ACC112 (cell line): ENCODE data around the gene RCAN2.
A peak's percentile ranks its signal among the peaks of the same experiment; 100 is the strongest.

ENCODE experiments used
- H2AFZ ChIP-seq: fragments of 200-600 bp; sonication (generic); one replicate; pipeline ENCODE4 v1.6.0; 2017; ENCODE audit warnings: antibody characterized with exemption, low read length; ENCODE audit not compliant: unreplicated experiment
- H3K27ac ChIP-seq: fragments of 200-600 bp; sonication (generic); 2 replicates; pipeline ENCODE4 v1.5.1; 2014; ENCODE audit warnings: low read depth, mild to moderate bottlenecking, antibody characterized with exemption, low read length, moderate library complexity
- H3K27me3 ChIP-seq: fragments of 200-600 bp; sonication (generic); 2 replicates; pipeline ENCODE4 v1.6.1; 2014; ENCODE audit warnings: mild to moderate bottlenecking, antibody characterized with exemption, low read length, moderate library complexity, mixed read lengths; ENCODE audit not compliant: insufficient read depth
- H3K36me3 ChIP-seq: fragments of 200-600 bp; sonication (generic); 2 replicates; pipeline ENCODE4 v1.6.1; 2016; ENCODE audit warnings: mild to moderate bottlenecking, antibody characterized with exemption, low read length, moderate library complexity, mixed read lengths; ENCODE audit not compliant: insufficient read depth
- H3K4me1 ChIP-seq: fragments of 200-600 bp; sonication (generic); one replicate; pipeline ENCODE4 v1.6.1; 2016; ENCODE audit warnings: low read length, mixed read lengths; ENCODE audit not compliant: insufficient read depth, unreplicated experiment, control insufficient read depth
- H3K4me3 ChIP-seq: fragments of 200-600 bp; sonication (generic); 2 replicates; pipeline ENCODE4 v1.5.1; 2014; ENCODE audit warnings: mild to moderate bottlenecking, low read depth, low read length
- H3K79me2 ChIP-seq: fragments of 200-600 bp; sonication (generic); one replicate; pipeline ENCODE4 v1.6.0; 2016; ENCODE audit warnings: low read length; ENCODE audit not compliant: control insufficient read depth, unreplicated experiment, insufficient read depth

RCAN2 gene

GRCh38 chr6:46511320-46511719 is 20.1 kb upstream of the RCAN2 start:
- no peak overlapping the region for H3K27ac ChIP-seq
- peaks cover 12% of the 10 kb centered on the region for H3K4me1 ChIP-seq
- no peak overlapping the region for H3K4me3 ChIP-seq
- no peaks in the 10 kb centered on the region for H3K36me3 ChIP-seq
- no peaks in the 10 kb centered on the region for H3K27me3 ChIP-seq
- no peak overlapping the region for H2AFZ ChIP-seq
- H3K79me2 ChIP-seq = no peaks in the 10 kb centered on the region

DNA sequence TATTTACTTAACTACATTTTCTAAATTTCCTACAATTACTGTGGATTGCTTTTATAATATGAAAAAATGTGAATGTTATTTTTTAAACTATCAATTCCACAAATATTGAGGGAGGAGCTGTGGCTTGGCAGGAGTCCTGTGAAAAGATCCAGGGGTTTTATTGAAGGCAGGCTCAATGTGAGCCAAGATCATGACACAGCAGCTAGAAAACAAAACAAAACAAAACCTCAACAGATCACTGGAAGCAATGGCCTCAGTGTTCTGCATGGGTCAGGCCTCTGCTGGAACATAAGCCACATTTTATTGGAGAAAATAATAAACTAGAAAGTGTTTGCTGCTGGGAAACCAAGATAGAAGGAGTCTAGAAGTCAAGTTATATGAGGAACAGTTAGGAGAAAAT is 19.4 kb upstream of the RCAN2 start:
- Histone ChIP-seq H3K27ac (0 out of 2 replicates have a peak overlapping the region, but pooled peaks have one; percentile 5), H3K79me2 (no peaks in the 10 kb centered on the region), H3K4me1 (peaks cover 12% of the 10 kb centered on the region), H2AFZ (no peak overlapping the region), H3K4me3 (no peak overlapping the region), H3K27me3 (no peaks in the 10 kb centered on the region), H3K36me3 (no peaks in the 10 kb centered on the region)

DNA sequence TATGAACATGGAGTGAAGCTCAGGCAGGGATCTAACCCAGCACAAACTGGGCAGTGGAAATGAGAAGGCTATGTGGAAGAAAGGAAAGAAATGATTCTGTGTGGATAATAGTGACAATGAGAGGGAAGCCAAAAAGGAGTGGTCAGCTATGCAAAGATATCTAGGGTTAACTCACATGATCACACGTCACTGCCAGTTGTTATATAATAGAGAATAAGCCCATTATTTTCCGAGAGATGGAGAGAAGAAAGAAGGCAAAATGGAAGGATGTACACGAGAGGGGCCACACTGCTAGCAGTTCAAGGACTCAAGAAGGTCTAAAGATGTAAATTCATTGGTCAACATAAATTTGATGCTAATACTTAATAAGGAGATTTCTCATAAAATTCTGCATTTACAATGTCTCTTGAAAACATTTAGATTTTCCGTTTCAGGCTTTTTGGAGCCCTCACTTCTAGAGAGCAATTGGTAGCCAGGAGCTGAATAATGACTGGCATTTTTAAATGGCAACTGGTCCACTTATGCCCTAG is 18.8 kb upstream of the RCAN2 start:
- no peak overlapping the region for H3K27ac ChIP-seq
- H3K4me3 ChIP-seq = no peak overlapping the region
- no peaks in the 10 kb centered on the region for H3K27me3 ChIP-seq
- no peak overlapping the region for H2AFZ ChIP-seq
- H3K79me2 ChIP-seq = no peaks in the 10 kb centered on the region
- H3K4me1 ChIP-seq = peaks cover 12% of the 10 kb centered on the region
- H3K36me3 ChIP-seq = no peaks in the 10 kb centered on the region

DNA sequence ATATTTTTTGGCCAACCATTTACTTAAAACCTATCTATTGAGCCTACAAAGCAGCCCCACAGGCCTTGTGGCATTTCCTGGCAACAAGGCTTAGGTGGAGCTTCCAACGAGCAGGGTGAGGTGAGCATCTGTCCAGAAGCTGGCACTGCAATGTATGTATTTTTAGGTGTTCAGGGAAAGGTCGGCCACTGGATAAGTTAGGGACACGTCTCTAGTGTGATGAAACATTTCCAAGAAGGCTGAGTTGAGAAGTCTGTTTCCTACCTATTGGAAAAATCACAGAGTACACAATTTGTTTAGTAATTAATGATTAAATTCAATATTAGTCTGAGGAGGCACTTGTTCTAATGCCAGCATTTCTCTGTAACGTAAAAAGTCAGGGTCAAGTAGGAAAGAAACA is 17.8 kb upstream of the RCAN2 start:
- Histone ChIP-seq H3K4me1 (peaks cover 12% of the 10 kb centered on the region), H3K36me3 (no peaks in the 10 kb centered on the region), H3K27ac (no peak overlapping the region), H3K4me3 (no peak overlapping the region), H2AFZ (no peak overlapping the region), H3K79me2 (no peaks in the 10 kb centered on the region), H3K27me3 (no peaks in the 10 kb centered on the region)

DNA sequence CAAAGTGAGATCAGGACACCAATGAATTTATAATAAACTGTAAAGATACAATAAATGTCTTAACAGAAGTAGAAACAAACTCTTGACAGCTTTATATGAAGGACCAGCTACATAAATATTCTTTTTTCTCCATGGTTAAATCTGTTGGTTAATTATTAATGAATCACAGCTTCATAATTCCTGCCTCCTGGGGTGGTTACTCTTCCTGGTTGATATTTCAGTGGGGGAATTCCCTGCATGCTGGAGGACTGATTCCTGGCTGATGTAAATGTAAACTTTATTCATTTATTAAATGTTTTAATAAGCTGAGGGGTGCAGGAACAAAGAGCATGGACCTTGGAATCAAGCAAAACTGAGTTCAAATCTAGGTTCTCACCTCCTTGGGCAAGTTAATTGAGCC is 16.2 kb upstream of the RCAN2 start:
- H2AFZ ChIP-seq = no peak overlapping the region
- no peaks in the 10 kb centered on the region for H3K36me3 ChIP-seq
- H3K4me1 ChIP-seq = peaks cover 12% of the 10 kb centered on the region
- no peaks in the 10 kb centered on the region for H3K27me3 ChIP-seq
- H3K4me3 ChIP-seq = no peak overlapping the region
- no peak overlapping the region for H3K27ac ChIP-seq
- no peaks in the 10 kb centered on the region for H3K79me2 ChIP-seq

- Histone ChIP-seq H3K27me3 (no peaks in the 10 kb centered on the region), H3K36me3 (no peaks in the 10 kb centered on the region), H3K4me1 (peaks cover 8% of the 10 kb centered on the region), H3K4me3 (no peak overlapping the region), H2AFZ (no peak overlapping the region), H3K27ac (no peak overlapping the region), H3K79me2 (no peaks in the 10 kb centered on the region)
These were observed 14.7 kb upstream of the RCAN2 start for GRCh38 chr6:46505693-46506512.

GRCh38 chr6:46504242-46504641 is 13.0 kb upstream of the RCAN2 start:
- Histone ChIP-seq H2AFZ (no peak overlapping the region), H3K4me3 (no peak overlapping the region), H3K79me2 (no peaks in the 10 kb centered on the region), H3K36me3 (no peaks in the 10 kb centered on the region), H3K27me3 (no peaks in the 10 kb centered on the region), H3K4me1 (no peaks in the 10 kb centered on the region), H3K27ac (no peak overlapping the region)

GRCh38 chr6:46502486-46503119 is 11.4 kb upstream of the RCAN2 start:
- Histone ChIP-seq H3K36me3 (no peaks in the 10 kb centered on the region), H3K27me3 (no peaks in the 10 kb centered on the region), H3K4me1 (no peaks in the 10 kb centered on the region), H3K27ac (no peak overlapping the region), H3K79me2 (no peaks in the 10 kb centered on the region), H3K4me3 (no peak overlapping the region), H2AFZ (no peak overlapping the region)

DNA sequence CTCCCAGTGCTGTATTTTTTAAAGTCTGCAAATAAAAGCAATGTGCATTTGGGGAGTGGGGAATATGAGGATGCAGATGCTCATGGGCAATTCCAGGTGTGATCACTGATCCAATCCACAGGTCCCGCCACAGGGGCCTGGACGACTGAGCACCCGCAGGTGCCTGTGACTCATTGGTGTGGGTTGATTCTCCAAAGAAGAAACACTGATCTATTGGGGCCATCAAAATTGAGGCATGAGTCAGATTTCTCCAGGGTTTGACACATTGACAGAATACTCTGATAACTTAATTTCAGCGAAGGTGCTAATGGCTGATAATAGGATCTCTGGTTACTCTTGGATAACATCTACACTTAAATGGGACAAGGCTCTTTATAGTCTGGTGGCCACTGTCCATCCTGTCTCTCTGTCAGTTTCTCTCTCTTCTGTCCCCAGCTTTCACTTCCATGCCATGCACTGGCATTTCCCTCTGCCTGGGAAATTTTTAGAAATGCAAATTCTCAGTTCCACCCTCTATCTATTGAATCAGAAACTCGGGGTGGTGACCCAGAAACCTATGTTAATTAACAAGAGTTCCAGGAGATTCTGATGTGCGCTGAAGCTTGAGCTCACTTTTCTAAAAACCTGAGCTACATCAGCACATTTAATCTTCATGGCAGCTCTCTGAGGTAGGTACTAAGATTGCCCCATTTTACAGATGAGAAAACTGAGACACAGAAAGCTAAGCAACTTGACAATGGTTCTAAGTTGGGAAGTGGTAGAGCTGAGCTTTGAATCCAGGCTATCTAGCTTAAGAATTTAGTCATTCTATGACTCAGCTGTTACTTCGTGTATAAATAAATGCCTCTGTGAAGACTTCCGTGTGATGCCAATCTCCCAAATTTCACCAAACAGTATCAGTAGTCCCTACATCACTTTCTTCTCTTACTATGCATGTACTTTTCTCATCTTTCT is 10.2 kb upstream of the RCAN2 start:
- Histone ChIP-seq H3K27me3 (no peaks in the 10 kb centered on the region), H3K79me2 (no peaks in the 10 kb centered on the region), H3K27ac (no peak overlapping the region), H3K36me3 (no peaks in the 10 kb centered on the region), H2AFZ (no peak overlapping the region), H3K4me1 (no peaks in the 10 kb centered on the region), H3K4me3 (no peak overlapping the region)

DNA sequence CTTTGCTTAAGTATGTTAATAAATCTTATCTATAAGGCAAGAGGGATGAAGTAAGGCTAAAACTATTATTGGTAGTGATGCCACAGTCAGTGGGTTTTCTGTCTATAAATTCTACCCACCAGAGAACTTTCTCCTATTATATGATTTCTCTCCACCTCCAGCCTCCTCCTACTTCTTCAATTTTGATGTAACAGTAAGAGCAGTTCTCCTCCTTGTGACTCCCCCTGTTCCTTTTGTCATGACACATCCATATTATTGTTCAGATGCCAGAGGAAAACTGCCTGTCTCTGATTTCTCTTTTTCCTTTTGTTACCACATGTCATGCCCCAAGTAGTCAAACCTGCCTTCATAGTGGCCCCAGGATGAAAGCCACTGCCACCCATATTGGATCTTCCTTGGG is 9.1 kb upstream of the RCAN2 start:
- H3K4me1 ChIP-seq = no peaks in the 10 kb centered on the region
- no peaks in the 10 kb centered on the region for H3K36me3 ChIP-seq
- no peaks in the 10 kb centered on the region for H3K79me2 ChIP-seq
- H3K27me3 ChIP-seq = no peaks in the 10 kb centered on the region
- H3K27ac ChIP-seq = no peak overlapping the region
- H2AFZ ChIP-seq = no peak overlapping the region
- H3K4me3 ChIP-seq = no peak overlapping the region
